Hepatocyte (in vitro differentiated cells): ENCODE results near the gene CCDC102A. TPM values are rescaled to one million over a fixed set of nuclear protein-coding genes. Genes with fewer than 3 reads are reported as not detected.
A peak's percentile ranks its signal among the peaks of the same experiment; 100 is the strongest.

Experiments
- DNase-seq: peaks from one replicate; pipeline ENCODE4 v3.0.0-alpha.2; 2016; ENCODE audit warnings: low spot score
- H2AFZ ChIP-seq: fragments of 200-600 bp; sonication (generic); 2 replicates; pipeline ENCODE4 v1.6.0; 2016; ENCODE audit warnings: antibody characterized with exemption, mild to moderate bottlenecking
- H3K27ac ChIP-seq: fragments of 200-600 bp; sonication (generic); 2 replicates; pipeline ENCODE4 v1.5.1; 2016; ENCODE audit warnings: mild to moderate bottlenecking
- H3K27me3 ChIP-seq: fragments of 200-600 bp; sonication (generic); 2 replicates; pipeline ENCODE4 v1.6.1; 2016
- H3K36me3 ChIP-seq: fragments of 200-600 bp; sonication (generic); replicated peaks from 2 replicates; pipeline ENCODE4 v1.5.1; 2016; ENCODE audit warnings: low read depth; ENCODE audit not compliant: insufficient read depth
- H3K4me1 ChIP-seq: fragments of 200-600 bp; sonication (generic); 2 replicates; pipeline ENCODE4 v1.5.1; 2016; ENCODE audit warnings: mild to moderate bottlenecking, moderate library complexity; ENCODE audit not compliant: insufficient read depth
- H3K4me2 ChIP-seq: fragments of 200-600 bp; sonication (generic); 2 replicates; pipeline ENCODE4 v1.6.0; 2016
- H3K4me3 ChIP-seq: fragments of 200-600 bp; sonication (generic); 2 replicates; pipeline ENCODE4 v1.5.1; 2016; ENCODE audit warnings: mild to moderate bottlenecking
- H3K79me2 ChIP-seq: fragments of 200-600 bp; sonication (generic); 2 replicates; pipeline ENCODE4 v1.6.0; 2017; ENCODE audit warnings: mild to moderate bottlenecking
- H3K9me2 ChIP-seq: fragments of 200-600 bp; sonication (generic); replicated peaks from 2 replicates; pipeline ENCODE4 v1.6.0; 2017; ENCODE audit warnings: mild to moderate bottlenecking; ENCODE audit not compliant: insufficient read depth
- H3K9me3 ChIP-seq: fragments of 200-600 bp; sonication (generic); 2 replicates; pipeline ENCODE4 v1.5.1; 2016; ENCODE audit warnings: low read depth, mild to moderate bottlenecking
- H4K20me1 ChIP-seq: fragments of 200-600 bp; sonication (generic); 2 replicates; pipeline ENCODE4 v1.6.0; 2016; ENCODE audit warnings: mild to moderate bottlenecking; ENCODE audit not compliant: insufficient read depth, poor library complexity, severe bottlenecking
- EZH2 ChIP-seq: fragments of 200-600 bp; sonication (generic); IDR thresholded peaks from 2 replicates; pipeline ENCODE4 v1.6.1; 2016; ENCODE audit warnings: antibody characterized with exemption, mild to moderate bottlenecking, borderline replicate concordance
- EZH2phosphoT487 ChIP-seq: fragments of 200-600 bp; sonication (generic); IDR thresholded peaks from one replicate; pipeline ENCODE4 v1.6.1; 2018; ENCODE audit warnings: antibody characterized with exemption, mild to moderate bottlenecking, low read depth, moderate library complexity; ENCODE audit not compliant: unreplicated experiment, severe bottlenecking
- WGBS: methylation state at CpG from one replicate; pipeline ENCODE4 v1.1.6; 2016; ENCODE audit warnings: low lambda C conversion rate; ENCODE audit errors: missing lambda C conversion rate; 5-methylcytosine and 5-hydroxymethylcytosine counted together
- polyA plus RNA-seq: library from polyadenylated mRNA; unstranded; fragments of >200 nt; fragmentation: Nextera tagmentation; extraction: Ambion mirVana; gene quantifications from 2 replicates; pipeline ENCODE4 v1.2.1, GENCODE V29; 2016
- total RNA-seq: library from RNA; depleted of rRNA; stranded (reverse); fragments of >200 nt; gene quantifications from 2 replicates; pipeline ENCODE4 v1.2.3, GENCODE V29; 2014
- TF ChIP-seq, protein P1 (sequence below): fragments of 200-600 bp; sonication (generic); IDR thresholded peaks from 2 replicates; pipeline ENCODE4 v1.5.1; 2016; ENCODE audit warnings: antibody characterized with exemption, mild to moderate bottlenecking; ENCODE audit not compliant: poor library complexity

CCDC102A gene
- total and polyA plus RNA-seq, 2 experiments from 2014 or later: 11.4 to 17.2 TPM

DNA sequence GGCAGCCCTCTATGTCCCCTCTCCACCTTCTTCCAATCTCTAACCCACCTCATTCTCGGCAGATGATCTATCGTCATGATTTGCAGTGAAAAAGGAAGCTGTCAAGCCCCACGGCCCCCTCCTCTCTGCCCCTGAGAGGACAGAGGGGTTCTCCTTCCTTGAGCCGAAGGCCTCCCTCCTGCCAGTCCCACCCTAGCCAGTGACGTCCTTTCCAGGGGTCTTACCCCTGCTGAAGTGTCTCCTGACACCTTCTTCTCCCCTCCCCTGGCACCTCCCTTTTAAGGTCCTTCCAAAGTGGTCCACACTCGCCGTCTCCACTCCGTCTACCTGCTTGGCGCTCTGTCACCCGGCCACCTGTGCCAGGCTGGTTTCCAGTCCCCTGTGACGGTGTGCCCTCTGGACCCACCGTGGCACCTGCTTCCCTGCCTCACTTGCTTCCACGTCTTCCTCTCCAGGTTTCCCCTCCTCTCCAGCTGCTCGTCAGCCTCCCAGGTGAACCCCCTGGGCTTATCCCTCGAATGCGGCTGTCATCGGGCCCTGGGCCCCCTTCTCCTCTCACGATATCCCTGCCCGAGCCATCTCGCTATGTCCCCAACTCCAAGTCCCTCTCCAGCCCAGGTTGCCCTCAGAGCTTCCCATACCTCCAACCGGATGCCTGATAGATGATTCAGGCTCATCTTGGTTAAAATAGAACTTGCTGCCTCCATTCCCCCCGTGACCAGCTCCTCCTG, 5.7 kb downstream of the CCDC102A start:
- Histone ChIP-seq H3K79me2 (peaks cover 35% of the 10 kb centered on the region), H3K4me1 (peaks cover 30% of the 10 kb centered on the region)
- DNase-seq: no peak

DNA sequence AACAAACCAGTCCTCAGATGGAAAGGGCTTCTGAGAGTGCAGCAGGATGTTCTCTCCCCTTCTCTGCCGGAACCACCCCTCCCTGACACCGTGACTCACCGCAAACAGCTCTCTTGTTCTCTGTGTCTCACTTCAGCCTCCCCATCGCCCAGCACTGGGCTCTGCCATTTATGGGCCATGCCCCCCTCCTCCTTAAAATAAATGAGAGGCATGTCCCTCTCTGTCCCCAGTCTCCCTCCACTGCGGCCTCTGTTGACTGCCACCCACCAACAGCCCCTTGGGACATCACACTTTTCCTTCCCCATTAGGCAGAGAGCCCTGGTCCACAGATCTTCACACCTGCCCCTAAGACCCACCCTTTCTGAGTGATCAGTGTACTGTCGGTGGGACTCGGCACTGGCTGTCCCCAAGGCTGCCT, 6.3 kb downstream of the CCDC102A start:
- no peak overlapping the region for H3K4me3 ChIP-seq
- H3K9me2 ChIP-seq: no peaks in the 10 kb centered on the region
- H3K27ac ChIP-seq: peak overlapping the region; percentile 41
- peaks cover 25% of the 10 kb centered on the region for H3K4me1 ChIP-seq
- no peaks in the 10 kb centered on the region for H3K27me3 ChIP-seq
- no peak overlapping the region for H2AFZ ChIP-seq
- DNase-seq: peak; percentile 79
- TF ChIP-seq EZH2: no peak
- no peak for TF ChIP-seq EZH2phosphoT487
- TF ChIP-seq, protein P1, sequence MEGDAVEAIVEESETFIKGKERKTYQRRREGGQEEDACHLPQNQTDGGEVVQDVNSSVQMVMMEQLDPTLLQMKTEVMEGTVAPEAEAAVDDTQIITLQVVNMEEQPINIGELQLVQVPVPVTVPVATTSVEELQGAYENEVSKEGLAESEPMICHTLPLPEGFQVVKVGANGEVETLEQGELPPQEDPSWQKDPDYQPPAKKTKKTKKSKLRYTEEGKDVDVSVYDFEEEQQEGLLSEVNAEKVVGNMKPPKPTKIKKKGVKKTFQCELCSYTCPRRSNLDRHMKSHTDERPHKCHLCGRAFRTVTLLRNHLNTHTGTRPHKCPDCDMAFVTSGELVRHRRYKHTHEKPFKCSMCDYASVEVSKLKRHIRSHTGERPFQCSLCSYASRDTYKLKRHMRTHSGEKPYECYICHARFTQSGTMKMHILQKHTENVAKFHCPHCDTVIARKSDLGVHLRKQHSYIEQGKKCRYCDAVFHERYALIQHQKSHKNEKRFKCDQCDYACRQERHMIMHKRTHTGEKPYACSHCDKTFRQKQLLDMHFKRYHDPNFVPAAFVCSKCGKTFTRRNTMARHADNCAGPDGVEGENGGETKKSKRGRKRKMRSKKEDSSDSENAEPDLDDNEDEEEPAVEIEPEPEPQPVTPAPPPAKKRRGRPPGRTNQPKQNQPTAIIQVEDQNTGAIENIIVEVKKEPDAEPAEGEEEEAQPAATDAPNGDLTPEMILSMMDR: no peak
- 56% methylated on average over 7 of the region's 7 CpGs for WGBS
- H3K9me3 ChIP-seq: no peaks in the 10 kb centered on the region
- no peak overlapping the region for H3K4me2 ChIP-seq
- H4K20me1 ChIP-seq: no peaks in the 10 kb centered on the region
- peaks cover 29% of the 10 kb centered on the region for H3K79me2 ChIP-seq
- H3K36me3 ChIP-seq: no peaks in the 10 kb centered on the region

More for the DNA sequence above, 5.7 kb downstream of the CCDC102A start:
- Histone ChIP-seq H3K27ac (peak overlapping the region; percentile 41), H3K36me3 (no peaks in the 10 kb centered on the region), H3K4me3 (no peak overlapping the region), H3K9me3 (no peaks in the 10 kb centered on the region), H2AFZ (no peak overlapping the region), H3K9me2 (no peaks in the 10 kb centered on the region), H3K4me2 (no peak overlapping the region), H4K20me1 (no peaks in the 10 kb centered on the region), H3K27me3 (no peaks in the 10 kb centered on the region)
- TF ChIP-seq EZH2phosphoT487: no peak
- TF ChIP-seq, protein P1: no peak
- no peak for TF ChIP-seq EZH2
- WGBS: 90% methylated on average over 22 of the region's 22 CpGs

GRCh38 chr16:57529391-57530103, 6.8 kb downstream of the CCDC102A start:
- no peaks in the 10 kb centered on the region for H4K20me1 ChIP-seq
- H3K27me3 ChIP-seq: no peaks in the 10 kb centered on the region
- TF ChIP-seq EZH2phosphoT487 (no peak), EZH2 (no peak)
- TF ChIP-seq, protein P1: no peak
- DNase-seq: no peak
- no peaks in the 10 kb centered on the region for H3K36me3 ChIP-seq
- peak overlapping the region; percentile 77 for H3K4me2 ChIP-seq
- WGBS: 76% methylated on average over 14 of the region's 14 CpGs
- no peak overlapping the region for H3K27ac ChIP-seq
- peaks cover 23% of the 10 kb centered on the region for H3K79me2 ChIP-seq
- no peaks in the 10 kb centered on the region for H3K9me2 ChIP-seq
- peaks cover 20% of the 10 kb centered on the region for H3K4me1 ChIP-seq
- no peak overlapping the region for H3K4me3 ChIP-seq
- no peak overlapping the region for H2AFZ ChIP-seq
- no peaks in the 10 kb centered on the region for H3K9me3 ChIP-seq
